ENCODE measurements around the gene ZNF778. TPM values are rescaled to one million over a fixed set of nuclear protein-coding genes. Genes with fewer than 3 reads are reported as not detected.

Gene ZNF778
- total RNA-seq, 2 donors from 2014 or later: 12.9 to 30.2 TPM

GRCh38 chr16:89277049-89277448, 59.5 kb downstream of the ZNF778 start:
- peaks cover 8 to 13% of the 10 kb centered on the region in 2 donors for H3K36me3 ChIP-seq
- WGBS: 91% methylated on average over 9 of the region's 9 CpGs

GRCh38 chr16:89277641-89278341, 60.3 kb downstream of the ZNF778 start:
- H3K9me3 ChIP-seq: no peaks in the 10 kb centered on the region
- no peak overlapping the region for H3K27ac ChIP-seq
- no peak overlapping the region for H3K4me3 ChIP-seq
- TF ChIP-seq CTCF (IDR thresholded peaks at IDR 0.05) (no peak), POLR2A (IDR thresholded peaks at IDR 0.05) (no peak), POLR2AphosphoS5 (IDR thresholded peaks at IDR 0.05) (no peak)
- intact Hi-C loops (cut with DNase I): no loop called here
- H3K36me3 ChIP-seq: peaks cover 8 to 13% of the 10 kb centered on the region in 2 donors
- DNase-seq (ENCODE audit: low spot score): no peak
- H3K4me1 ChIP-seq (replicated peaks): no peaks in the 10 kb centered on the region
- no peaks in the 10 kb centered on the region for H3K27me3 ChIP-seq (replicated peaks; ENCODE audit: insufficient read depth)
- 85% methylated on average over 33 of the region's 33 CpGs for WGBS

More at GRCh38 chr16:89277049-89277448, 59.5 kb downstream of the ZNF778 start:
- Histone ChIP-seq H3K27ac (no peak overlapping the region), H3K27me3 (replicated peaks; ENCODE audit: insufficient read depth) (no peaks in the 10 kb centered on the region), H3K4me1 (replicated peaks) (no peaks in the 10 kb centered on the region), H3K9me3 (no peaks in the 10 kb centered on the region), H3K4me3 (no peak overlapping the region)
- TF ChIP-seq POLR2AphosphoS5 (IDR thresholded peaks at IDR 0.05) (no peak), CTCF (IDR thresholded peaks at IDR 0.05) (no peak), POLR2A (IDR thresholded peaks at IDR 0.05) (no peak)
- no peak for DNase-seq (ENCODE audit: low spot score)
- intact Hi-C loops (cut with DNase I): no loop called here

GRCh38 chr16:89278441-89279240, 61.1 kb downstream of the ZNF778 start:
- no peak overlapping the region for H3K4me3 ChIP-seq
- intact Hi-C loops (cut with DNase I): no loop called here
- no peaks in the 10 kb centered on the region for H3K9me3 ChIP-seq
- H3K27ac ChIP-seq: no peak overlapping the region
- H3K4me1 ChIP-seq (replicated peaks): no peaks in the 10 kb centered on the region
- TF ChIP-seq POLR2AphosphoS5 (IDR thresholded peaks at IDR 0.05) (no peak), CTCF (IDR thresholded peaks at IDR 0.05) (no peak), POLR2A (IDR thresholded peaks at IDR 0.05) (no peak)
- H3K27me3 ChIP-seq (replicated peaks; ENCODE audit: insufficient read depth): no peaks in the 10 kb centered on the region
- peaks cover 8 to 13% of the 10 kb centered on the region in 2 donors for H3K36me3 ChIP-seq
- WGBS: 88% methylated on average over 33 of the region's 36 CpGs
- no peak for DNase-seq (ENCODE audit: low spot score)

GRCh38 chr16:89279666-89280481, 62.4 kb downstream of the ZNF778 start:
- no peak overlapping the region for H3K27ac ChIP-seq
- intact Hi-C loops (cut with DNase I): no loop called here
- H3K36me3 ChIP-seq: peaks cover 2 to 14% of the 10 kb centered on the region in 2 donors
- 94% methylated on average over 64 of the region's 65 CpGs for WGBS
- H3K4me1 ChIP-seq (replicated peaks): no peaks in the 10 kb centered on the region
- DNase-seq (ENCODE audit: low spot score): no peak
- no peak overlapping the region for H3K4me3 ChIP-seq
- H3K27me3 ChIP-seq (replicated peaks; ENCODE audit: insufficient read depth): no peaks in the 10 kb centered on the region
- H3K9me3 ChIP-seq: no peaks in the 10 kb centered on the region
- no peak for TF ChIP-seq POLR2AphosphoS5 (IDR thresholded peaks at IDR 0.05)
- TF ChIP-seq CTCF (IDR thresholded peaks at IDR 0.05): no peak
- no peak for TF ChIP-seq POLR2A (IDR thresholded peaks at IDR 0.05)
